Measurements from ENCODE around the gene MDFIC. TPM values are rescaled to one million over a fixed set of nuclear protein-coding genes. Genes with fewer than 3 reads are reported as not detected.

The MDFIC gene
- total RNA-seq, 1 donor from 2014 or later = 25.2 TPM

- TF ChIP-seq, protein P1, sequence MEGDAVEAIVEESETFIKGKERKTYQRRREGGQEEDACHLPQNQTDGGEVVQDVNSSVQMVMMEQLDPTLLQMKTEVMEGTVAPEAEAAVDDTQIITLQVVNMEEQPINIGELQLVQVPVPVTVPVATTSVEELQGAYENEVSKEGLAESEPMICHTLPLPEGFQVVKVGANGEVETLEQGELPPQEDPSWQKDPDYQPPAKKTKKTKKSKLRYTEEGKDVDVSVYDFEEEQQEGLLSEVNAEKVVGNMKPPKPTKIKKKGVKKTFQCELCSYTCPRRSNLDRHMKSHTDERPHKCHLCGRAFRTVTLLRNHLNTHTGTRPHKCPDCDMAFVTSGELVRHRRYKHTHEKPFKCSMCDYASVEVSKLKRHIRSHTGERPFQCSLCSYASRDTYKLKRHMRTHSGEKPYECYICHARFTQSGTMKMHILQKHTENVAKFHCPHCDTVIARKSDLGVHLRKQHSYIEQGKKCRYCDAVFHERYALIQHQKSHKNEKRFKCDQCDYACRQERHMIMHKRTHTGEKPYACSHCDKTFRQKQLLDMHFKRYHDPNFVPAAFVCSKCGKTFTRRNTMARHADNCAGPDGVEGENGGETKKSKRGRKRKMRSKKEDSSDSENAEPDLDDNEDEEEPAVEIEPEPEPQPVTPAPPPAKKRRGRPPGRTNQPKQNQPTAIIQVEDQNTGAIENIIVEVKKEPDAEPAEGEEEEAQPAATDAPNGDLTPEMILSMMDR (IDR thresholded peaks at IDR 0.05; ENCODE audit: unreplicated experiment) = no peak
- H3K4me1 Mint-ChIP-seq = peaks cover 23% of the 10 kb centered on the region
- no peaks in the 10 kb centered on the region for H3K9me3 Mint-ChIP-seq
- H3K36me3 Mint-ChIP-seq = no peaks in the 10 kb centered on the region
- no peaks in the 10 kb centered on the region for H3K27me3 Mint-ChIP-seq (ENCODE audit: low read depth)
- H3K4me3 Mint-ChIP-seq = no peak overlapping the region
- no peak for DNase-seq (ENCODE audit: low spot score in 2 of 2, unreplicated experiment in 2 of 2)
- H3K27ac Mint-ChIP-seq = no peak overlapping the region
Measured at GRCh38 chr7:115038158-115038557, 116.3 kb downstream of the MDFIC start.

DNA sequence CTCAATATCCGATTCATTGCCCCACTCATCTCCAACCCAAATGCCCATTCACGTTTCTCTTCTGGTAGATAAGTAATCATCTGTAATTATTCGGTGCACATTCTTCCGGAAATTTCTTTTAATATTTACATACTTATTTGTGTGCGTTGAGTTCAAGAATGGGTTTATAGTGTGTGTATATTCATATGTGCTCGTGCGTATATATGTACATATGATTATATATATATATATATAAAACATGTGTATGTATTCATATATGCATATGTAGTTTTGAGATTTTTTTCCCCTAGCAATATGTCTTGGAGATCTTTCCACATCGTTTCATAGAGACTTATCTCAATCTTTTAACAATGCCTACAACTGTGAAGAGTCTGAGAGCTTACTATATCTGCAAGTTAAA lies 118.2 kb downstream of the MDFIC start:
- Mint-ChIP-seq H3K4me3 (no peak overlapping the region), H3K36me3 (no peaks in the 10 kb centered on the region), H3K27ac (no peak overlapping the region), H3K27me3 (ENCODE audit: low read depth) (no peaks in the 10 kb centered on the region), H3K9me3 (no peaks in the 10 kb centered on the region), H3K4me1 (peaks cover 18% of the 10 kb centered on the region)
- no peak for DNase-seq (ENCODE audit: low spot score in 2 of 2, unreplicated experiment in 2 of 2)
- TF ChIP-seq, protein P1 (IDR thresholded peaks at IDR 0.05; ENCODE audit: unreplicated experiment) = no peak

DNA sequence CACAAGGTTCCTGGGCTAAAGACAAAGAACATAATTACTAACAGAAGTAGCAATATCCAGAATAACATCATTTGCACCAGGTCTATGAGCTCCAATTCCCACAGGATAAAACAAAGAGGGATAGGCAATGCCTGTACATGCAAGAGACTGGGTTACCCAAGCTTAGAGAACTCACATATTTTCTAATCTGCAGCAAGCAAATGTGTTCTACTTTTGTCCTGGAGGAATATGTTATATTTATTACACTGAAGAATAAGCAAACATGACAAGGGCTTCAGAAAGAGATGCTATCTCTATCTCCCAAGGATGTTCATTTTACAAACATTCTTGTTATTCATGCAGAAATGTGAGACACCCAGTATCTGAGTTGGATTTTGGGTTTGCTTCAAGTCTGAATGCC lies 118.6 kb downstream of the MDFIC start:
- peaks cover 18% of the 10 kb centered on the region for H3K4me1 Mint-ChIP-seq
- TF ChIP-seq, protein P1 (IDR thresholded peaks at IDR 0.05; ENCODE audit: unreplicated experiment) = no peak
- H3K36me3 Mint-ChIP-seq = no peaks in the 10 kb centered on the region
- H3K27ac Mint-ChIP-seq = no peak overlapping the region
- H3K27me3 Mint-ChIP-seq (ENCODE audit: low read depth) = no peaks in the 10 kb centered on the region
- no peaks in the 10 kb centered on the region for H3K9me3 Mint-ChIP-seq
- no peak for DNase-seq (ENCODE audit: low spot score in 2 of 2, unreplicated experiment in 2 of 2)
- H3K4me3 Mint-ChIP-seq = no peak overlapping the region

DNA sequence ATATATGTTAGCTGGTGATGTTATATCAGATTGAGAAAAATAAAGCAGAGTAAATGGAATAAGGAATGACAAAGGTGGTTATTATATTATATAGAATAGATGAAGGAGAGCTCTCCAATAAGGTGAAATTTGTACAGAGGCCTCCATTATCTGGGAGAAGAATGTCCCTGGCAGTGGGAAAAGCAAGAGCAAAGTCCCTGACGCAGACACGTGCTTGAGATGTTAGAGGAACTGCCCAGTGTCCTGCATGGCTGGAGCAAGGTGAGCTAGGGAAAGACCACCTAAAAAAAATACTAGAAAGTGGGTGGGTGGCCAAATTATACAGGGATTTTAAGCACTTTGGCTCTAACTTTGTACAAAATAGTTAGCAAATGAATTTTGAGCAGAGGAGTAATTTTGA lies 120.7 kb downstream of the MDFIC start:
- Mint-ChIP-seq H3K4me3 (no peak overlapping the region), H3K36me3 (no peaks in the 10 kb centered on the region), H3K4me1 (peaks cover 10% of the 10 kb centered on the region), H3K27ac (no peak overlapping the region), H3K9me3 (no peaks in the 10 kb centered on the region), H3K27me3 (ENCODE audit: low read depth) (no peaks in the 10 kb centered on the region)
- DNase-seq (ENCODE audit: low spot score in 2 of 2, unreplicated experiment in 2 of 2) = no peak
- TF ChIP-seq, protein P1 (IDR thresholded peaks at IDR 0.05; ENCODE audit: unreplicated experiment) = no peak

DNA sequence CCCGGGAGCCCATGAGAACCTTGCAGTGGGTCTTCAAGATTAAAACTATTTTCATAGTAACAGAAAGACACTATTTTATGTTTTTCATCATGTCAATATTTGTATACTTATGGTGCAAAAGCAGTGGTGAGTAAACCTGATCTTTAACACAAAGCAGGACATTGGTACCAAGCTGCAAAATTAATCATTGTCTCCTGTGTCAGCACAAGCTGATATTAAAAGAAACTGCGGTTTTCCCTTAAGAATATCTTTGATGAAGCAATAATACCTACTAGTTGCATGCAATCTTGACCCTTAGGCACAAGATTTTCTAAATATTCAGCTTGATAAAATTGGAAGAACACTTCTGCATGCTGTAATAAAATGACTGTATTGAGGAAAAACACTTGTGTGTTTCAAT lies 121.7 kb downstream of the MDFIC start:
- H3K9me3 Mint-ChIP-seq = peaks cover 6% of the 10 kb centered on the region
- no peak overlapping the region for H3K4me3 Mint-ChIP-seq
- TF ChIP-seq, protein P1 (IDR thresholded peaks at IDR 0.05; ENCODE audit: unreplicated experiment) = no peak
- H3K27ac Mint-ChIP-seq = no peak overlapping the region
- no peaks in the 10 kb centered on the region for H3K27me3 Mint-ChIP-seq (ENCODE audit: low read depth)
- H3K4me1 Mint-ChIP-seq = peaks cover 7% of the 10 kb centered on the region
- no peaks in the 10 kb centered on the region for H3K36me3 Mint-ChIP-seq
- no peak for DNase-seq (ENCODE audit: low spot score in 2 of 2, unreplicated experiment in 2 of 2)

DNA sequence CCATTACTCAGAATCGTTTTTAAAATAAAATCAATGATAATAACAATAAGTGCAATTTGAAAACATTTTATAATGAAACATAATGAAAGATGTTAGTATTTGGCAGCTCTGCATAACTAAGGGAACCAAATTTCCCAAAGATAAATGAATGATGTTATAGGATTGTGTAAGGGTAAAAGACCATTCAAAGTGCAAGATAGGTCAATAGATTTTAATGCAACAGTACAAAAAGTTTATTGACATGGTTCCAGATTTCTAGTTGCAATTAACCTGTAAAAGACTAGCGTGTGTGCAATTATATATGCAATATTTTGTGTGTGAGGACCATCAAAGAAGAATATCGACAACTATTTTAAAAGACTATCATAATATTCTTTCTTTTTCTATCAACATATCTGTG lies 122.3 kb downstream of the MDFIC start:
- Mint-ChIP-seq H3K9me3 (peaks cover 10% of the 10 kb centered on the region), H3K27me3 (ENCODE audit: low read depth) (no peaks in the 10 kb centered on the region), H3K27ac (no peak overlapping the region), H3K36me3 (no peaks in the 10 kb centered on the region), H3K4me1 (peaks cover 7% of the 10 kb centered on the region), H3K4me3 (no peak overlapping the region)
- DNase-seq (ENCODE audit: low spot score in 2 of 2, unreplicated experiment in 2 of 2) = no peak
- TF ChIP-seq, protein P1 (IDR thresholded peaks at IDR 0.05; ENCODE audit: unreplicated experiment) = no peak
